RWPE2 (cell line): Measurements from ENCODE around the gene NDUFV1.

Experiments used
- ATAC-seq: fragments of 200-7000 bp; cut with Tn5 transposase; 3 replicates; pipeline ENCODE4 v1.9.1; 2021; ENCODE audit warnings: low read depth
- DNase-seq: peaks from one replicate; pipeline ENCODE4 v3.0.0-alpha.2; 2020; ENCODE audit warnings: low spot score
- H3K27ac ChIP-seq: fragments of 450-650 bp; 2 replicates; pipeline ENCODE4 v1.5.1; 2017; ENCODE audit warnings: mild to moderate bottlenecking; ENCODE audit not compliant: poor library complexity, severe bottlenecking
- H3K27me3 ChIP-seq: fragments of 250-450 bp; sonication (Bioruptor Pico); 2 replicates; pipeline ENCODE4 v1.5.1; 2021; ENCODE audit warnings: mild to moderate bottlenecking, moderate library complexity; ENCODE audit not compliant: insufficient read depth, poor library complexity, severe bottlenecking
- H3K36me3 ChIP-seq: fragments of 250-450 bp; sonication (Bioruptor Pico); 2 replicates; pipeline ENCODE4 v1.5.1; 2020; ENCODE audit warnings: low read depth, mild to moderate bottlenecking, moderate library complexity
- H3K4me1 ChIP-seq: fragments of 250-450 bp; sonication (Bioruptor Pico); 2 replicates; pipeline ENCODE4 v1.5.1; 2021; ENCODE audit warnings: mild to moderate bottlenecking, moderate library complexity; ENCODE audit not compliant: insufficient read depth, poor library complexity, severe bottlenecking
- H3K4me3 ChIP-seq: fragments of 250-450 bp; sonication (Bioruptor Pico); 2 replicates; pipeline ENCODE4 v1.5.1; 2021; ENCODE audit warnings: mild to moderate bottlenecking, moderate library complexity; ENCODE audit not compliant: severe bottlenecking
- H3K9me3 ChIP-seq: fragments of 250-450 bp; sonication (Bioruptor Pico); 2 replicates; pipeline ENCODE4 v1.5.1; 2021; ENCODE audit warnings: mild to moderate bottlenecking, moderate library complexity; ENCODE audit not compliant: severe bottlenecking
- CTCF ChIP-seq: fragments of 450-650 bp; IDR thresholded peaks from one replicate; pipeline ENCODE4 v1.5.1; 2017; ENCODE audit warnings: mild to moderate bottlenecking, moderate library complexity; ENCODE audit not compliant: poor library complexity, severe bottlenecking

The NDUFV1 gene

GRCh38 chr11:67607507-67607906 is 771 bp downstream of the NDUFV1 start:
- ATAC-seq, result no peak
- no peaks in the 10 kb centered on the region for H3K27me3 ChIP-seq
- peak overlapping the region; percentile 80 for H3K4me3 ChIP-seq
- no peak for DNase-seq
- no peak overlapping the region for H3K27ac ChIP-seq
- peaks cover 4% of the 10 kb centered on the region for H3K4me1 ChIP-seq
- peaks cover 30% of the 10 kb centered on the region for H3K36me3 ChIP-seq
- H3K9me3 ChIP-seq, result no peaks in the 10 kb centered on the region
- TF ChIP-seq CTCF, result no peak

DNA sequence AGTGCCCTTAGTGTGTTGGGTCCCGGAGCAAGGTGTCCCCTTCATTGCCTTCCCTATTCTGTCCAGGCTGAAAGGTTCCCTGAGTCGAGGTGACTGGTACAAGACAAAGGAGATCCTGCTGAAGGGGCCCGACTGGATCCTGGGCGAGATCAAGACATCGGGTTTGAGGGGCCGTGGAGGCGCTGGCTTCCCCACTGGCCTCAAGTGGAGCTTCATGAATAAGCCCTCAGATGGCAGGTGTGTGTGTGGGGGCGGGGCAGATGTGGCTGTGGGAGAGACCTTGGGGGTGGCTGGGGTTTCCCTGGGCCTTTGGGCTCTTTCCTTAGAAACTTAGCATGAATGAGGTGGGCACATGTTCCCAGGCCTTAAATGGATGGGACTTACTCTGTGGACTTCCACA is 1.8 kb downstream of the NDUFV1 start:
- H3K36me3 ChIP-seq, result peaks cover 30% of the 10 kb centered on the region
- no peaks in the 10 kb centered on the region for H3K27me3 ChIP-seq
- H3K9me3 ChIP-seq, result no peaks in the 10 kb centered on the region
- ATAC-seq (no peak), DNase-seq (no peak)
- no peak overlapping the region for H3K27ac ChIP-seq
- no peak overlapping the region for H3K4me3 ChIP-seq
- H3K4me1 ChIP-seq, result peaks cover 4% of the 10 kb centered on the region
- no peak for TF ChIP-seq CTCF

DNA sequence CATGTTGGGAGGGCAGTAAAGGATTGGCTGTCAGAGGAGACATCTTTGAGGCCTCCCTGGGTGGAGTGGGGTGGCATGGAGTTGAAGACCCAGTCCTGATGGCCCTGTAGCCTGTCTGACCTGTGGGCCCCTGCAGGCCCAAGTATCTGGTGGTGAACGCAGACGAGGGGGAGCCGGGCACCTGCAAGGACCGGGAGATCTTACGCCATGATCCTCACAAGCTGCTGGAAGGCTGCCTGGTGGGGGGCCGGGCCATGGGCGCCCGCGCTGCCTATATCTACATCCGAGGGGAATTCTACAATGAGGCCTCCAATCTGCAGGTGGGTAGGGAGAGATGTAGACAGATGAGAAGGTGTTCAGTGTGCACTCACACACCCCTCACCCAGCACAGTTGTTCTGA is 2.6 kb downstream of the NDUFV1 start:
- Histone ChIP-seq H3K36me3 (peaks cover 30% of the 10 kb centered on the region), H3K9me3 (no peaks in the 10 kb centered on the region), H3K27ac (no peak overlapping the region), H3K4me1 (peaks cover 4% of the 10 kb centered on the region), H3K27me3 (no peaks in the 10 kb centered on the region), H3K4me3 (no peak overlapping the region)
- DNase-seq, result no peak
- no peak for ATAC-seq
- TF ChIP-seq CTCF, result no peak

DNA sequence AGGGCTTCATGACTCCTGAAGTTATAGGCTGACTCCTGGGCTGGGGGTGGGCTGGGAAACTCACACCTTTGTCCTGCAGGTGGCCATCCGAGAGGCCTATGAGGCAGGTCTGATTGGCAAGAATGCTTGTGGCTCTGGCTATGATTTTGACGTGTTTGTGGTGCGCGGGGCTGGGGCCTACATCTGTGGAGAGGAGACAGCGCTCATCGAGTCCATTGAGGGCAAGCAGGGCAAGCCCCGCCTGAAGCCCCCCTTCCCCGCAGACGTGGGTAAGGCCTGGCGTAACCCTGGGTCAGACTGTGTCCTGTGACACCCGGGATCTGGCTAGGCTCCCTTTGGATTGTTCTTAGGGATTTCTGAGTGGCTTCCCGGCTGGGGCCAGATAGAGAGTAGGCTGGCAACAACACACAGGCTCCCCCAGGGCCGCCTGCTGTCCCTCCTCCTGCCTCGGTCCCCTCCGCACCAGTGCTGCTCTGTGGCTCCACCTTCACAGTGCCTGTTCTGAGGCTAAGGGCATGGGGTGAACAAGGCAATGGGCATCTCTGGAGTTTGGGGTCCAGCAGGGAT is 3.6 kb downstream of the NDUFV1 start:
- Histone ChIP-seq H3K4me1 (peaks cover 4% of the 10 kb centered on the region), H3K4me3 (no peak overlapping the region), H3K27me3 (no peaks in the 10 kb centered on the region), H3K27ac (no peak overlapping the region), H3K9me3 (no peaks in the 10 kb centered on the region), H3K36me3 (peaks cover 30% of the 10 kb centered on the region)
- DNase-seq (no peak), ATAC-seq (no peak)
- no peak for TF ChIP-seq CTCF

GRCh38 chr11:67611165-67611564 is 4.4 kb downstream of the NDUFV1 start:
- no peak overlapping the region for H3K4me3 ChIP-seq
- no peak for TF ChIP-seq CTCF
- ATAC-seq (no peak), DNase-seq (no peak)
- no peak overlapping the region for H3K27ac ChIP-seq
- H3K27me3 ChIP-seq, result no peaks in the 10 kb centered on the region
- H3K4me1 ChIP-seq, result peaks cover 4% of the 10 kb centered on the region
- no peaks in the 10 kb centered on the region for H3K9me3 ChIP-seq
- H3K36me3 ChIP-seq, result peaks cover 30% of the 10 kb centered on the region
